ENCODE results near the gene USP24. TPM values are rescaled to one million over a fixed set of nuclear protein-coding genes. Genes with fewer than 3 reads are reported as not detected.

USP24 gene
- total RNA-seq, 1 experiment from 2014 or later: 32.9 TPM

- H3K27me3 ChIP-seq (ENCODE audit: control insufficient read depth, insufficient read depth, low read length): no peaks in the 10 kb centered on the region; the same call in 1 of the 2 replicates
- no peak overlapping the region for H3K4me3 ChIP-seq (ENCODE audit: insufficient read depth, low read depth, low read length)
- peak; percentile 39 for DNase-seq
- H3K36me3 ChIP-seq (replicated peaks; ENCODE audit: control insufficient read depth, insufficient read depth, low read length): no peaks in the 10 kb centered on the region
Measured at GRCh38 chr1:55018395-55018794, 196.8 kb downstream of the USP24 start.

Other genes starting within 250 kb of the USP24 start
- gene TMEM61, start 234.7 kb downstream of the USP24 start, total RNA-seq (2014; rRNA removed; shearing (Covaris generic)): 1.0 and 1.8 TPM in 2 replicates
- 0.30 and 0.62 TPM in 2 replicates for gene BSND, start 216.4 kb downstream of the USP24 start, total RNA-seq (2014; rRNA removed; shearing (Covaris generic))
- 103 and 171 TPM in 2 replicates for gene PCSK9, start 175.8 kb downstream of the USP24 start, total RNA-seq (2014; rRNA removed; shearing (Covaris generic))

All from H7 (cell line).